ENCODE results near the gene KNTC1. TPM values are rescaled to one million over a fixed set of nuclear protein-coding genes. Genes with fewer than 3 reads are reported as not detected.
"Not testable (repeated sequence)": the region's sequence is repeated elsewhere in the genome, so short reads cannot be mapped to it uniquely, and the experiment has no call there.

Gene KNTC1, protein sequence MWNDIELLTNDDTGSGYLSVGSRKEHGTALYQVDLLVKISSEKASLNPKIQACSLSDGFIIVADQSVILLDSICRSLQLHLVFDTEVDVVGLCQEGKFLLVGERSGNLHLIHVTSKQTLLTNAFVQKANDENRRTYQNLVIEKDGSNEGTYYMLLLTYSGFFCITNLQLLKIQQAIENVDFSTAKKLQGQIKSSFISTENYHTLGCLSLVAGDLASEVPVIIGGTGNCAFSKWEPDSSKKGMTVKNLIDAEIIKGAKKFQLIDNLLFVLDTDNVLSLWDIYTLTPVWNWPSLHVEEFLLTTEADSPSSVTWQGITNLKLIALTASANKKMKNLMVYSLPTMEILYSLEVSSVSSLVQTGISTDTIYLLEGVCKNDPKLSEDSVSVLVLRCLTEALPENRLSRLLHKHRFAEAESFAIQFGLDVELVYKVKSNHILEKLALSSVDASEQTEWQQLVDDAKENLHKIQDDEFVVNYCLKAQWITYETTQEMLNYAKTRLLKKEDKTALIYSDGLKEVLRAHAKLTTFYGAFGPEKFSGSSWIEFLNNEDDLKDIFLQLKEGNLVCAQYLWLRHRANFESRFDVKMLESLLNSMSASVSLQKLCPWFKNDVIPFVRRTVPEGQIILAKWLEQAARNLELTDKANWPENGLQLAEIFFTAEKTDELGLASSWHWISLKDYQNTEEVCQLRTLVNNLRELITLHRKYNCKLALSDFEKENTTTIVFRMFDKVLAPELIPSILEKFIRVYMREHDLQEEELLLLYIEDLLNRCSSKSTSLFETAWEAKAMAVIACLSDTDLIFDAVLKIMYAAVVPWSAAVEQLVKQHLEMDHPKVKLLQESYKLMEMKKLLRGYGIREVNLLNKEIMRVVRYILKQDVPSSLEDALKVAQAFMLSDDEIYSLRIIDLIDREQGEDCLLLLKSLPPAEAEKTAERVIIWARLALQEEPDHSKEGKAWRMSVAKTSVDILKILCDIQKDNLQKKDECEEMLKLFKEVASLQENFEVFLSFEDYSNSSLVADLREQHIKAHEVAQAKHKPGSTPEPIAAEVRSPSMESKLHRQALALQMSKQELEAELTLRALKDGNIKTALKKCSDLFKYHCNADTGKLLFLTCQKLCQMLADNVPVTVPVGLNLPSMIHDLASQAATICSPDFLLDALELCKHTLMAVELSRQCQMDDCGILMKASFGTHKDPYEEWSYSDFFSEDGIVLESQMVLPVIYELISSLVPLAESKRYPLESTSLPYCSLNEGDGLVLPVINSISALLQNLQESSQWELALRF (N-terminal part only)
- 10 to 100 TPM; 10.8 to 28.6 TPM for total RNA-seq

DNA sequence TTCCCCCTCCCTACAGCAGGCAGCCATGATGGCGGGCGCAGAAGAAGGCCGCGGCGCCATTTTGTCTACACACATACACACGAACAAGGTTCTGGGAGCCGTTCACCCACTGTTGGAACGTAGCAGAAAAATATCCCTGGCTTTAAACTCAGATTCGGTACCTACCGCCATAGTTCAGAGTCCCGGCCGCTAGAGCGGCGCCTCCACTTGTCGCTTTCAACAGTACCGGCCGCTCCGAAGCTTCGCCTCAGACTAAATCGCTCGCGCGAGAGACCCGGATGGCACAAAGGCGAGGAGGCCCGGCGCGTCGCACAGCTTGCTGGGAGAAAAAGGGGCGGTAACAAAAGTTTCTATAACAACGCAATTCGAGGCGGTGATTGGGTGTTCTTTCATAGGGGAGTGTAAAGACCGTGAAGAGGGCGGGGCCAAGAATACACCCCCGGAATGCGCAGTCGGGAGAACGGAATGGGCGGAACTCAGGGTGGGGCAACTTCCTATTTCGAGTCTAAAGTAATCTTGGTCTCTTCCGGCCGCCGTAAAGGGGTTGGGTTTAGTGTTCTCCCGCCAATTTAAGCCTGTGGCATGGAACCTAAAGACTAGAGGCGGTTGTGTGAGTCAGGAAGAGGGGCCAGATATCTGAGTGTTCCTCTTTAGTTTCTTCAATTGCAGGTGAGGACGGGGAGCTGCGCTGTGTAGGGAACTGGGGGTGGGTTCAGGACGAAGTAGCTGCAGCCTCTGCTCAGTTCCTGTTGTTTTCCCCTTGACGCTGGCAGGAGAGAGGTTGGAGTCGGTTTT, at the start of gene KNTC1, which contains the start of gene RSRC2:
Gene KNTC1, plus strand, starts transcription at position 567 of the 795 bp plus-strand sequence. CDS start 2,815 bp downstream, outside the sequence.
Gene RSRC2, minus strand, starts transcription at position 254 of the 795 bp plus-strand sequence. Its CDS starts 83 bp downstream, at position 171.
- peak; percentile 99 for DNase-seq (ENCODE audit: low spot score)
- no peaks in the 10 kb centered on the region for H3K9me3 ChIP-seq
- intact Hi-C loops (cut with DNase I) = loop anchor here (2.0 kb wide), 1 partner anchor 26 kb away; the partner anchor contains the start of gene ZCCHC8
- under 1% methylated on average over 51 of the region's 51 CpGs for WGBS
- peaks cover 0 to 1% of the 10 kb centered on the region in 2 donors for H3K36me3 ChIP-seq
- H3K4me1 ChIP-seq (replicated peaks) = no peaks in the 10 kb centered on the region
- H3K27ac ChIP-seq = peak within 1 kb of the TSS; percentile 99
- peak within 1 kb of the TSS; percentile 66 to 77 for H3K4me3 ChIP-seq
- peak; percentile 94 for TF ChIP-seq POLR2A (IDR thresholded peaks at IDR 0.05)
- peak; percentile 98 for TF ChIP-seq POLR2AphosphoS5 (IDR thresholded peaks at IDR 0.05)
- TF ChIP-seq, protein P1, sequence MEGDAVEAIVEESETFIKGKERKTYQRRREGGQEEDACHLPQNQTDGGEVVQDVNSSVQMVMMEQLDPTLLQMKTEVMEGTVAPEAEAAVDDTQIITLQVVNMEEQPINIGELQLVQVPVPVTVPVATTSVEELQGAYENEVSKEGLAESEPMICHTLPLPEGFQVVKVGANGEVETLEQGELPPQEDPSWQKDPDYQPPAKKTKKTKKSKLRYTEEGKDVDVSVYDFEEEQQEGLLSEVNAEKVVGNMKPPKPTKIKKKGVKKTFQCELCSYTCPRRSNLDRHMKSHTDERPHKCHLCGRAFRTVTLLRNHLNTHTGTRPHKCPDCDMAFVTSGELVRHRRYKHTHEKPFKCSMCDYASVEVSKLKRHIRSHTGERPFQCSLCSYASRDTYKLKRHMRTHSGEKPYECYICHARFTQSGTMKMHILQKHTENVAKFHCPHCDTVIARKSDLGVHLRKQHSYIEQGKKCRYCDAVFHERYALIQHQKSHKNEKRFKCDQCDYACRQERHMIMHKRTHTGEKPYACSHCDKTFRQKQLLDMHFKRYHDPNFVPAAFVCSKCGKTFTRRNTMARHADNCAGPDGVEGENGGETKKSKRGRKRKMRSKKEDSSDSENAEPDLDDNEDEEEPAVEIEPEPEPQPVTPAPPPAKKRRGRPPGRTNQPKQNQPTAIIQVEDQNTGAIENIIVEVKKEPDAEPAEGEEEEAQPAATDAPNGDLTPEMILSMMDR (IDR thresholded peaks at IDR 0.05) = peak in 2 of 4 experiments; percentile 5 to 9
- no peaks in the 10 kb centered on the region for H3K27me3 ChIP-seq (replicated peaks; ENCODE audit: insufficient read depth)

DNA sequence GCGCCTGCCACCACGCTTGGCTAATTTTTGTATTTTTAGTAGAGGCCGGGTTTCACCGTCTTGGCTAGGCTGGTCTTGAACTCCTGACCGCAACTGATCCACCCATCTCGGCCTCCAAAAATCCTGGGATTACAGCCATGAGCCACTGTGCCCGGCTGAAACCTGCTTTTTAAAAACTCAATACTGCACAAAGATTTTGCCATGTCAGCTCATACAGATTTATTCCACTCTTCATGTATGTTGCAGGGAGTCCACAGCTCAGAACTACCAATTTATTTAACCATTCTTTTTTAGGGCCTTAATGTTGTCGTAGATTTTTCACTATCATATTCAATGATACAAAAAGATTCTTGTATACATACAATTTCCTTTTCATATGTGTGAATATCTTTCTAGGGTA, 46.3 kb upstream of the KNTC1 start:
- no peak for TF ChIP-seq POLR2A (IDR thresholded peaks at IDR 0.05)
- TF ChIP-seq, protein P1 (IDR thresholded peaks at IDR 0.05) = no peak
- TF ChIP-seq POLR2AphosphoS5 (IDR thresholded peaks at IDR 0.05) = no peak
- Histone ChIP-seq H3K36me3 (peaks cover 0 to 2% of the 10 kb centered on the region in 2 donors), H3K9me3 (no peaks in the 10 kb centered on the region), H3K4me3 (no peak overlapping the region), H3K27ac (no peak overlapping the region), H3K4me1 (replicated peaks) (no peaks in the 10 kb centered on the region), H3K27me3 (replicated peaks; ENCODE audit: insufficient read depth) (no peaks in the 10 kb centered on the region)
- WGBS = 97% methylated on average over 8 of the region's 8 CpGs
- DNase-seq (ENCODE audit: low spot score) = no peak
- intact Hi-C loops (cut with DNase I) = no loop called here

DNA sequence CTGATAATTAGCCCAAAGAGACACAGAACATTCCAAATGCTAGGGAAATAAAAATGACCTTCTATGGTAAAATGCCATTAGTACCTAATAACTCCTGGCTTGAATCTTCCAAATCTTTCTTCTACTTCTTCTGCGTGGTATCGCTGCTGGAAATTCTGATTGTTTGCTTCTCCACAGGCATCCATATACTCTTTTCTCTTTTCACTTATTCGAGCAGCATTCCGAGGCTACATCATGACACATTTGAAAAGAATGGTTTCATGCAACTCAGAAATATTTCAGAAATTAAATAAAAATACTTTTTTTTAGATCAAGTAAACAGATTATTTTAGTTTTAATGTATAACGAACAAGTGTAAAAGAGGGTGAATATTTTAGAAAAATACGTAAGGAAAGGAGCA, 45.2 kb upstream of the KNTC1 start:
- intact Hi-C loops (cut with DNase I) = no loop called here
- Histone ChIP-seq H3K9me3 (no peaks in the 10 kb centered on the region), H3K4me3 (no peak overlapping the region), H3K27ac (no peak overlapping the region), H3K4me1 (replicated peaks) (no peaks in the 10 kb centered on the region), H3K27me3 (replicated peaks; ENCODE audit: insufficient read depth) (no peaks in the 10 kb centered on the region), H3K36me3 (peaks cover 0 to 2% of the 10 kb centered on the region in 2 donors)
- DNase-seq (ENCODE audit: low spot score) = no peak
- TF ChIP-seq, protein P1 (IDR thresholded peaks at IDR 0.05) = no peak
- no peak for TF ChIP-seq POLR2A (IDR thresholded peaks at IDR 0.05)
- TF ChIP-seq POLR2AphosphoS5 (IDR thresholded peaks at IDR 0.05) = no peak
- 93% methylated on average over 6 of the region's 6 CpGs for WGBS

DNA sequence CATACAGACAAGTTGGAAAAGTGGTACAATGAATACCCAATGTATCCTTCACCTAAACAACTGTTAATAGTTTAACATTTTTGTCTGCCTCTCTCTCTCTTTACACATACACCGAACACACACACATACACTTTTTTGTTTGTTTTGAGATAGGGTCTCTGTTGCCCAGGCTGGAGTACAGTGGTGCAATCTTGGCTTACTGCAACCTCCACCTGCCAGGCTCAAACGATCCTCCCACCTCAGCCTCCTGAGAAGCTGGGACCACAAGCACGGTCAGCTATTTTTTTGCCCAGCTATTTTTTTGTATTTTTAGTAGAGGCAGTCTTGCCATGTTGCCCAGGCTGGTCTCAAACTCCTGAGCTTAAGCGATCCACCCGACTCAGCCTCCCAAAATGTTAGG, 43.1 kb upstream of the KNTC1 start:
- no peak overlapping the region for H3K4me3 ChIP-seq
- H3K36me3 ChIP-seq = peaks cover 0 to 4% of the 10 kb centered on the region in 2 donors
- no peak for DNase-seq (ENCODE audit: low spot score)
- intact Hi-C loops (cut with DNase I) = no loop called here
- TF ChIP-seq, protein P1 (IDR thresholded peaks at IDR 0.05) = no peak
- TF ChIP-seq POLR2A (IDR thresholded peaks at IDR 0.05) = no peak
- TF ChIP-seq POLR2AphosphoS5 (IDR thresholded peaks at IDR 0.05) = no peak
- H3K27me3 ChIP-seq (replicated peaks; ENCODE audit: insufficient read depth) = no peaks in the 10 kb centered on the region
- WGBS = 89% methylated on average over 5 of the region's 5 CpGs
- H3K27ac ChIP-seq = no peak overlapping the region
- H3K9me3 ChIP-seq = no peaks in the 10 kb centered on the region
- no peaks in the 10 kb centered on the region for H3K4me1 ChIP-seq (replicated peaks)

DNA sequence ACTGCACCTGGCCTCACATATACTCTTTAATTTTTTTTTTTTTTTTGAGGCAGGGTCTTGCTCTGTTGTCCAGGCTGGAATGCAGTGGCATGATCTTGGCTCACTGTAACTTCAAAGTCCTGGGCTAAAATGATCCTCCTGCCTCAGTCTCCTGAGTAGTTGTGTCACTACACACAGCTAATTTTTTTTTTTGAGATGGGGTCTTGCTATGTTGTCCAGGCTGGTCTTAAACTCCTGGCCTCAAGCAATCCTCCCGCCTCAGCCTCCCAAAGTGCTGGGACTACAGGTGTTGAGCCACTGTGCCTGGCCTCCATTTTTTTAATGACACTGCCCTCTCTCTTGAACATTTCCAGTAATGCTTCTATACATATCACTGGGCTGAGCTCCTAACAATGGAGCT, 42.7 kb upstream of the KNTC1 start:
- H3K4me1 ChIP-seq (replicated peaks); DNase-seq (ENCODE audit: low spot score); H3K36me3 ChIP-seq; H3K4me3 ChIP-seq; H3K27me3 ChIP-seq (replicated peaks; ENCODE audit: insufficient read depth); H3K27ac ChIP-seq; intact Hi-C loops (cut with DNase I); H3K9me3 ChIP-seq: not testable (repeated sequence)
- 88% methylated on average over 1 of the region's 1 CpG for WGBS

DNA sequence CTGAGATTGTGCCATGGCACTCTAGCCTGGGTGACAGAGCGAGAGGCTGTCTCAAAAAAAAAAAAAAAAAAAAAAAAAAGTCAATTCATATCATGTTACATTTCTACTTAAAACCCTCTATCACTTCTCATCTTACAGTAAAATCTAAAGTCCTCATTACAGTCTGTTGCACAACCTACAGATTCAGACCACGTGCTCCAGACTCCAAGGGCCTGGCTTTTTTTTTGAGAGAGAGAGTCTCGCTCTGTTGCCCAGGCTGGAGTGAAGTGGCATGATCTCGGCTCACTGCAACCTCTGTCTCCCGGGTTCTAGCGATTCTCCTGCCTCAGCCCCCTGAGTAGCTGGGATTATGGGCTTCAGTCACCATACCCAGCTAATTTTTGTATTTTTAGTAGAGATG, 40.7 kb upstream of the KNTC1 start:
- H3K27ac ChIP-seq; H3K36me3 ChIP-seq; H3K9me3 ChIP-seq; H3K27me3 ChIP-seq (replicated peaks; ENCODE audit: insufficient read depth); intact Hi-C loops (cut with DNase I); H3K4me3 ChIP-seq; DNase-seq (ENCODE audit: low spot score); H3K4me1 ChIP-seq (replicated peaks): not testable (repeated sequence)
- 94% methylated on average over 6 of the region's 6 CpGs for WGBS
